ENCODE measurements around the gene PITRM1.
"Not testable (repeated sequence)": the region's sequence is repeated elsewhere in the genome, so short reads cannot be mapped to it uniquely, and the experiment has no call there.

The PITRM1 gene

DNA sequence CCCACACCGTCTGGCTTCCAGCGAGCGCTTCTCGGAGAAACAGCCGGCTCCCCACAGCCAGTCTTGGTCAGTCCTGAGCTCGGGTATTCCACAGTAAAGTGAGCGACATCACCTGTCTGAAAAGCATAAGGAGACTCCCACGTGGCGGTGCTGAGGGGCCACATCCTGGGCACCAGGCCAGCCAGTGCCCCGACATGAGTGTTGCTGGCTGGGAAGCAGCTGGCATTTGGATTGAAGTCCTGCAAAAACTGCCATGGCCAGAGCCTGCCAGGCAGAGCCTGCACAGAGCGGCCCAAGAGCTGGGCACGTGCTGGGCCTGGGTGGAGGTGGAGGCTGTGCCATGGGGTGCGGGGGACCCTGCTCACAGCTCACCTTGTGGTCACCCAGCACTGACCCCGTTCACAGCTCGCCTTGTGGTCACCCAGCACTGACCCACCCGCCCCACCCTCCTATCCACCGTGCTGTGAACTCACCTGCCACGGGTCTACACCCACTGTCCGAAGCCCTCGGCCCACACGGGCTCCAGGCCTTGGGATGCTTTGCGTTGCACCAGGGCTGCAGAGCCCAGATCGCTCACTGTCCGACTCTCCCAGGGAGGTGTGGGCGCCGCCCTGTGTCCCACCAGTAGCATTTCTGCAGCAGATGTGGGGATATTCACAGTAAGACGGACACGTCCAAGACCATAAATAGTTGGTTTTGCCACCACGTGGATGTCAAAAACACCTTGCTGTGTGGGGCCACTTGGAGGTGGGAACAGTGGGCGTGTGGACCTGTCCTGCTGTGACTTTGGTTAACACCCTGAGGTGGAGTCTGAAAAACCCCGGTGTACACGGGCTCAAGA lies 48.8 kb downstream of the PITRM1 start:
- no peak for DNase-seq (ENCODE audit: extremely low read depth in 1 of 2, low read depth in 1 of 2)

DNA sequence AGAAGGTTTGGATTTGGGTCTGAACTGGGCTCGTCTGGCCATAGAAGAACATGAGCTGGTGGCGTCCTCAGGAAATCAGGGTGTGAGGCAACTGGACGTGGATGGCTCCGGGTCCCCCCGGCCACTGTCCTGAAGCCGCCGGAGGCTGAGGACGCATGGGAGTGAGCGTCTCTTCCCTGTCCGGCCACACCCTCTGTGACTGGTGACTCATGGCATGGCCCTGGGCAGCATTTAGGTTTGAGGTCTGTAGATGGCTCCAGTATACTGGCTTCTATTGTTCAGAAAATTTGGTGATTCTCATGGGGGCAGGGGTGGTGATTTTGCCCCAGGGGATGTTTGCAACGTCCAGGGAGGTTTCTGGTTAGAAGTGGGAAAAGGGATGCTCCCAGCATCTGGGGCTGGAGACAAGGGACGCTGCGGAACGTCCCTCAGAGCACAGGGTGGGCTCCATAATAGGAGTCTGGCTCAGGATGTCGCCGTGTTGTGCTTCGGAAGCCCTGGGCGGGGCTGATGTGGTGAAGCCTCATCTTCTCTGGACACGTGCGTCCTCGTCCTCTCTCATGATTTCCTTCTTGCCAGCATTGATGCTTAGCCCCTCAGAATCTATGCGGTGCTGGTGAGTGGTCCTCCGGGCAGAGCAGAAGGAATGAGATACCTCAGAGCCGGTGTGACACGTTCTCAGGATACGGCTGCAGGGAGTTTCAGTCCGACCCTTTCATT lies 49.9 kb downstream of the PITRM1 start:
- no peak for DNase-seq (ENCODE audit: extremely low read depth in 1 of 2, low read depth in 1 of 2)

DNA sequence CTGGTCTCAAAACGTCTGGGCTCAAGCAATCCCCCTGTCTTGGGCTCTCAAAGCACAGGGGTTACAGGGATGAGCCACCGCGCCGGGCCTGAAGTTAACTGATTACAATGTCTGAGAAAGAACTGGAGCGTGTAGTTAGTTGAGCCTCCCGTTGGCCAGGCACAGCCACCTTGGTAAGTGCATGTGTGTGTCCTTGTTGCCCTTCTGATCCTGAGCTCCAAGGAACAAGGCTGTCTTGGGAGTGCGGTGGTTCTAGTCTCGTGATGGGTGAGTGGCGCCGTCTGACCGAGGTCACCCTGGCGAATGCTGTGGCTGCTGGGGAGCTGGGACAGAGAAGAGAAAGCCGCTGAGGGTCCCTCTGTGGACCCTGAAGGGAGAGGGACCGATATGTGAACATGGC lies 50.5 kb downstream of the PITRM1 start:
- DNase-seq (ENCODE audit: extremely low read depth in 1 of 2, low read depth in 1 of 2) = no peak

DNA sequence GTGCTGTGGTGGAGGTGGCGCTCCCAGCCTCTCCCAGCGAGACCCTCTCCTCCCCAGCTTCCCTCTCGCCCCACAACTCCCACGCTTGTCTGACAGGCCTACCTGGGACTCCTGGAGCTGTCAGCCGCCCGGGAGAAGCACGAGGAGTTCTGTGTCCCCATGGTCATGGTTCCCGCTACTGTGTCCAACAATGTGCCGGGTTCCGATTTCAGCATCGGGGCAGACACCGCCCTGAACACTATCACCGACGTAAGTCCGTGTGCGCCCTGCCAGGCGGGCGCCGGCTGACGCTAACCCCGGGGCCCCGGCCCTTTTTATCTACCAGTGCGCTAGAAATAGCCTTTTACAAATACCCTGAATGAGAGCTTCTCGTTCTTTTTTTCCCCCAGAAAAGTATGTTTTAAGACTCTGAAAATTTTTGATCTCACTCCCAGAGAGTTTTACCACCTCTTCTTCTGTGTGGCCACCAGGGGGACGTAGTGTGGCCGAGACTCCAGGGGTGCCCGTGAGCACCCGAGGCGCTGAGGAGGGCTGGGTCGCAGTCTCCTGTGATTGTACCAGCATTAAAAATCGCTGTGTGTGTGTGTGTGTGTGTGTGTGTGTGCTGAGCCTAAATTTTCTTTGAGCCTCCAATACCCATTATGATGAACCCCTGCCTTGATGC lies 52.7 kb downstream of the PITRM1 start:
- no peak for DNase-seq (ENCODE audit: extremely low read depth in 1 of 2, low read depth in 1 of 2)

DNA sequence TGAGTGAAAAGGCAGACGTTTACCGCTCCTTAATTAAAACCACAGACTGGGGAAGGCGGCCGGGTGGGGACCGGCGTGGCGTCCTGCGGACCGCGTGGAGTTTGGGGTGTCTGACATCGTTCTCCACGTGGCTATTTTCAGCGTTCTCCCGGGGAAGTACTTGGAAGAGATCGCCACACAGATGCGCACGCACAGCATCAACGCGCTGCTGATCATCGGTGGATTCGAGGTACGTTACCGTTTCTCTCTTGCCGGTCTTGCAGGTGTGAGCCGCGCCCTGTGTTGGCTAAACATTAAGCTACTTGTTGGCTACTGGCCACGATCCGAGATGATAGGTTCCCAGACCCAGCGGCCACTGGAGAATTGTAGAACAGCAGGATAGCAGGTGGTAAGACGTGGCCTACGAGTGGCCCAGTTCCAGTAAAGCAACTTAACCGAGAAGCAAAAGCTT lies 53.9 kb downstream of the PITRM1 start:
- no peak for DNase-seq (ENCODE audit: extremely low read depth in 1 of 2, low read depth in 1 of 2)

DNA sequence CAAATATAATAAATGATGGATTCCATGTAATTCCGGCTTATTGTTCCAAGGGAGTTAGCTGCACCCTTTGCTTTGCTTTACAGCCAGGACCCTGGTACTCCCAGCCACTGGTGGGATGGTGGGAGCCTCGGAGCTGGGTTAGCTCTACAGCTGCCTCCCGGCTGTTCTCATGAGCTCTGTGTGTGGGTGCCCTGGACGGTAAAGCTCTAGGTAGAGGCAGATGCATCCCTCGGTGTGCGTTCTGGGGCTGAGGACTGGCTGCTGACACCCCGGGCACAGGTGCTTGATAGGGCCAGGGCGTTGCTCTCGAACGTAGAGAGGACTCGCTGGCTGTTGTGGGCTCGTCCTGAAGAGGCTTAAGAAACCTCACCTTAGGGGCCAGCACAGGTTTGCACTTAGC lies 55.1 kb downstream of the PITRM1 start:
- DNase-seq (ENCODE audit: extremely low read depth in 1 of 2, low read depth in 1 of 2) = no peak

DNA sequence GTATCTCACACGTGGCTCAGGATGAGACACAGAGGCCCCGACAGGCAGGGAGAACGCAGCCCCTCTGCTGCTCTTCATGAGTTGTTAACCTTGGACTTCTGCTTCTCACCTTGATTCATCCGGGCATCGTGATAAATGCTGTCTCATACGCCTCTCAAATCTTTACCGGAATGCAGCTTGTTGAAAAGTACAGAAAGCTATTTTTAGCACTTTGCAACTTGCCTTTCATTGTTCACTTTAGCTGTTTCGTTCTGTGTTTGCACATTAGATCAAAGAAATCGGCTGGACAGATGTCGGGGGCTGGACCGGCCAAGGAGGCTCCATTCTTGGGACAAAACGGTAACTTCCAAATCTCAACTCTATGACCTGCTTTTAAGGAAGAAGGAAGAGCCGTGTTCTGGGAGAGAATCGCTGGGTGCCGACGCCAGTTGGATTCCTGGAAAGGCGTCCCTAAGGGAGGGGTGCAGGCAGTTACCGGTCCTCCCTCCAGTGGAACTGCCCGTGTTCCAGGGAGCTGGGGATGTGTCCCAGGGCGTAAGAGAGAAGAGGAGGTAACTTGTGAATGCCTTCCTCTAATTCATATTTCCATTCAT lies 56.0 kb downstream of the PITRM1 start:
- DNase-seq (ENCODE audit: extremely low read depth in 1 of 2, low read depth in 1 of 2) = no peak

DNA sequence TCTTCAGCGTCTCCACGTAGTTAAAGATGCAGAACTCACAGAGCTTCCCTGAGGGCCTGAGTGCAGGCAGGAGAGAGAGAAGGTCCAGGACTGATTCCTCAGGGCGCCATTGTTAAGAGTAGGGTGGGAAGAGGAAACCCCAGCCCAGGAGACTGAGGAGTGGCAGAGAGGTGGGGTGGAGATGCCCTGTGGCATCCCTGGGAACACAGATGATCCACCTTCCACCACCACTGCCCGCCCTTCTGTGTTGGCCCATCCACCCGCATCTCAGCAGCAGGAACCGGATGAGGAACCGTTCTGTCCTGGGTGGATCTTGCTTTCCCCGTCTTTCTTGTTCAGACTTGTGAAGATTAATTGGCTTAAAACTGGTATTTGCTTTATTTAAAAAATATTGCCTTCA lies 56.9 kb downstream of the PITRM1 start:
- no peak for DNase-seq (ENCODE audit: extremely low read depth in 1 of 2, low read depth in 1 of 2)

DNA sequence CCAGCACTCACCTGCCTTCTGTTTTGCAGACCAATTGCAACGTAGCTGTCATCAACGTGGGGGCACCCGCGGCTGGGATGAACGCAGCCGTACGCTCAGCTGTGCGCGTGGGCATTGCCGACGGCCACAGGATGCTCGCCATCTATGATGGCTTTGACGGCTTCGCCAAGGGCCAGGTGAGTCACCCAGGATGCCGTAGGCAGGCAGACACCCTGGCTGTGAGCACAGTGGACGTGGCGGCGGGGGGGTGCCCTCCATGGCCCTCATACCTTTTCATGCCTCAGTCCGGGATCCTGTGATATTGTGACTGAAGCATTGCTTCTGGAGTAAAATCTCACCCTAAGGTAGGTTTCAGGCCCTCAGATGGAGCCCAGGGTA lies 59.2 kb downstream of the PITRM1 start:
- DNase-seq (ENCODE audit: extremely low read depth in 1 of 2, low read depth in 1 of 2) = no peak

DNA sequence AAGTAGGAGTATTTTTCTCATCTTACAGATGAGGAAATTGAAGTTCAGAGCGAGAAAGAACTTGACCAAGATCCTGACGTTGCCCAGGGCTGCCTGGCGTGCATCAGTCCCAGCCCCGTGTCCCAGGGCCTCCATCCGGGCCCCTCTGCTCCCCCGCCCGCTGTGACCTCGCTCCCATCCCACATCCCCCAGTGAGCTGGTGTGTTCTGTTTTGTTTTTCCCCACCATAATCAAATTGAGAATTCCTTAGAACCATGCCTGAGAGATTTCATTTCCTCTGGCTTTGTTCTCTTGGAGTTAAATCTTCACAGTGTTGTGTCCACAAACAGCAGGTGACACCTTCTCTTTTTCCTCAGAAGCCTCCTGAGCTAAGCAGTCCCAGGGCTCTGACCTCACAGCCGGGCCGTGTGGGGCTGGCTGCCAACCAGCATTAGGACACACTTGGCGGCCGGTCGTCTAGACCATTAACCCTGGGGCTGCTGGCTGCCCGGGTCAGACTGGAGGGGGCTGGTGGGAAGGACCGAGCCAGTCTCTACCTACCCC lies 60.9 kb downstream of the PITRM1 start:
- no peak for DNase-seq (ENCODE audit: extremely low read depth in 1 of 2, low read depth in 1 of 2)

DNA sequence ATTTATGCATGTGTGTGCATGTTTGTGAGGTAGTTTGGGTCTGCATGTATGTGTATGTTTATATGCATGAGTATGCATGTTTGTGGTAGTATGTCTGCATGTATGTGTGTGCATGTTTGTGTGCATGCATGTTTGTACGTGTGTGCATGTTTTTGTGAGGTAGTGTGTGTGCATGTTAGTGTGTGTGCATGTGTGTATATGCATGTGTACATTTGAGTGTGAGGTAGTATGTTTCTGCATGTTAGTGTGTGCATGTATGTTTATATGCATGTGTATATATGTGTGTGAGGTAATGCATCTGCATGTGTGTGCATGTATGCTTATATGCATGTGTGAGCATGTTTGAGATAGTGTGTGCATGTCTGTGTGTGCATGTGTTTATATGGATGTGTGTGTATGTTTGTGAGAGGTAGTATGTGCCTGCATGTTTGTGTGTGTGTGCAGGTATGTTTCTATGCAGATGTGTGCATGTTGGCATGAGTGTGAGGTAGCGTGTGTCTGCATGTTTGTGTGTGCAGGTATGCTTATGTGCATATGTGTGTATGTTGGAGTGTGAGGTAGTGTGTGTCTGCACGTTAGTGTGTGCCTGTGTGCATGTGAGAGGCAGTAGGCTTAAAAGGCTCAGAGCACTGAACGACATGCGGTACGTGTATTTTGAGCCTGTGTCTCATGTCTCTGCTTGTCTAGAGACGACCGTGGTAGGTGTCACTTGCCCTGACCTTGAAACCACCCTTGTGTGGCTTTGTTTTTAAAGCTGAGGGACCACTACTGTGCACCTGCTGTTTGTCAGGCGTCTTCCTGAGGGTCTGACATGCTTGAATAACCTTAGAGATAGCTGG lies 61.6 kb downstream of the PITRM1 start:
- no peak for DNase-seq (ENCODE audit: extremely low read depth in 1 of 2, low read depth in 1 of 2)

DNA sequence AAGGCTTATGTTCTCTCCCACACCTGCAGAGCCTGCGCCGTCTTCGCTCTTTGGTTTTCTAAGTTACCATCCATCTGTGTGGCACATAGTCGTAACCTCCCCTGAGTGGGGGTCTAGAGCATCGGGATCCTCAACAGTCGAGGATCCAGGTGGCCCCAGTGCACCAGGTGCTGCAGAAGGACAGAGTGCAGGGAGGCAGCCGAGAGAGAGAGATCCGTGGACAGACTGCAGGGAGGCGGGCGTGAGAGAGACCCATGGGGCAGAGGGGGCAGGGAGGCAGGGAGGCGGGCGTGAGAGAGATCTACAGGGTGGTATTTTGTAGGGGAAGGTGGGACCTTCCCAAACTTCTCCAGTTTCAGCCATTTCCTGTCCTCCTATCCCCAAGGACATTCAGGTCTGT lies 62.9 kb downstream of the PITRM1 start:
- no peak for DNase-seq (ENCODE audit: extremely low read depth in 1 of 2, low read depth in 1 of 2)

DNA sequence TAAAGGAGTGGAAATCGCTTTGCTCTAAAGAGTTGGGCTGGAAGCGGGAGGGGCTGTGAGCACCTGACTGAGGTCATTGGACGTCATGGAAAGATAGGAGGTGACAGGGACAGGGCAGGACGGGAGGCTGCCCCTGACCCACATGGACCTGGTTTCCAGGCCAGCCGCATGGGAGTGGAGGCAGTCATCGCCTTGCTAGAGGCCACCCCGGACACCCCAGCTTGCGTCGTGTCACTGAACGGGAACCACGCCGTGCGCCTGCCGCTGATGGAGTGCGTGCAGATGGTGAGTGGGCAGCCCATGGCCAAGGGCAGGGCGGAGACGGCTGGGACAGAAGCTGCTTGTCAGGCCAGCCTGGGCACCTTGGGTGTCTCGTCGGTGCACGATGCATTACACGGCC lies 63.4 kb downstream of the PITRM1 start:
- DNase-seq (ENCODE audit: extremely low read depth in 1 of 2, low read depth in 1 of 2) = no peak

DNA sequence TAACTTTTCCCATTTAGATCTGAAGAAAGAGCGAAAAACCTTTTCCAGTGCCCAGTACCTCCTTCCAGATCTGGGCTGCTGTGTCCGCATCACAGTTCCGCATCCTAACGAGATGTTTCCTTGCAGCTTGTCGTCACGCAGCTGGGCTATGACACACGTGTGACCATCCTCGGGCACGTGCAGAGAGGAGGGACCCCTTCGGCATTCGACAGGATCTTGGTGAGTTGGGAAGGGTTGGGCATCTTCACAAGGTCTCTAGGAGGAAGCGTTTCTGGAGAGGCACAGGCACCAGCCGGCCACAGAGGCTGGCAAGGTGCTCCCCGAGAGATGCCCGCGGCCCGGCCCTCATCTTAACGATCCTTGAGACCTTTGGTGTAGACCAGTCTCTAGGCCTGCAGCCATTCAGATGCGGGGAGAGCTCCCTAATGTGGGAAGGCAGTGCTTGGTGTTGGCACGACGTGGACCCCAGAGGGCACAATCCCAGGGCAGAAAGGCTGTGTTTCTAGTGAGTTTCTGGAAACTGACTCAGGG lies 63.9 kb downstream of the PITRM1 start:
- DNase-seq (ENCODE audit: extremely low read depth in 1 of 2, low read depth in 1 of 2) = no peak

DNA sequence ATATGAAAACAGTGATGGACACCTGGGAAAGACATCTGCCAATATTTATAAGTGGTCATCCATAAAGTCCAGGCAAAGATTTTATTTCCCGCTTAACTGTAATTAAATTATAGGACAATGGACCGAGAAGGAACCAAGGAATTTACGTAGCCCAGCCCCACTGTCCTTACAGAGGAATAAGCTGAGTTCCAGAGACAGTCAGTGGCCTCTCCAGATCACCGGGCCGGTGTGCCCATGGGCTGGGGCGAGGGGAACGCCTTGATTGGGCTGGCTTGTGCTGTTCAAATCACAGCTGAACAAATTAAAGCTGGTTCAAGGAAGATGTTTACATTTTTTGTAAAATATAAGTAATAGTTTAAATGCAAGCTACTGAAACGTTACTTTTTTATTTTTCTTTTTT lies 64.5 kb downstream of the PITRM1 start:
- no peak for DNase-seq (ENCODE audit: extremely low read depth in 1 of 2, low read depth in 1 of 2)

DNA sequence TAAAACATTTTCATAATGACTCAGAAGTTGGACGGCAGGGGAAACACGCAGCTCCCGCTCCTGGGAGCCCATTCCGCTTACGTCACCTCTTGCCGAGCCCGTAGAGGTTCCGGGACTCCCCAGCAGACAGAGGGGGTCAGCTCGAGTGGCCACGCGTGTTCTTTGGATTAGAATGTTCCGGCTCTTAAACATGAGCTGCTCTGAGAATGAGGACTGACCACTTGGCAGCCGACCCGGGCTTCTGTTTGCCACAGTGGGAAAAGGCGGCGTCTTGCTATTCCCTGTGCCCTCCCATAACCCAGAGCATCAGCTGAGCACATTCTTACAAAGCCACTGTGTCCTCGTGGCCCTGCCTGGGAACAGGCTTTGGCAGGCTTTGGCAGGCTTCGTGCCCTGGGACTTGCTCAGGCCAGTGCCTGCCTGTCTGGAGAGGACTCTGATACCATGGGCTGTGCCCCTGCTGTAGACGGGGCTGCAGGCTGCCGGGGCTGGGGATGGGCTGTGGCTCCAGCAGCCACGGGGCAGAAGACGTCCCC lies 65.1 kb downstream of the PITRM1 start:
- DNase-seq (ENCODE audit: extremely low read depth in 1 of 2, low read depth in 1 of 2) = no peak

DNA sequence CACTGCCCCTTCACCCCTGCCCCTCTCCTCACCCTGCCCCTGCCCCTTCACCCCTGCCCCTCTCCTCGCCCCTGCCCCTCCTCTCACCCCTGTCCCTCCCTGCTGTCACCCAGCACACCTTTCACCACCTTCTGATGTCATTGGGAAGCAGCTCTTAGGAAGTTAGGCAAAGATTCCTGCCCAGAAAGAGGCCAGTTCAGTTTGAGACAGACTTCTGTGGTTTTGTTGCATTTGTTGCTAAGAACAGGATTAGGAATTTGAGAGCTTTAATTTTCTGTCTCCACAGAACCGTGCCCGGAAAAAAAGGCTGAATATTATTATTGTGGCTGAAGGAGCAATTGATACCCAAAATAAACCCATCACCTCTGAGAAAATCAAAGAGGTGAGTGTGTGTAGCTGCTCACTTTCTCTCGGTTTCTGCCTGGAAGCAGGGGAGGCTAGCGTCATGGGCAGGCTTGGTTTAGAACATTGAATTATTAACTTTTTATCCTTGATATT lies 65.6 kb downstream of the PITRM1 start:
- no peak for DNase-seq (ENCODE audit: extremely low read depth in 1 of 2, low read depth in 1 of 2)

DNA sequence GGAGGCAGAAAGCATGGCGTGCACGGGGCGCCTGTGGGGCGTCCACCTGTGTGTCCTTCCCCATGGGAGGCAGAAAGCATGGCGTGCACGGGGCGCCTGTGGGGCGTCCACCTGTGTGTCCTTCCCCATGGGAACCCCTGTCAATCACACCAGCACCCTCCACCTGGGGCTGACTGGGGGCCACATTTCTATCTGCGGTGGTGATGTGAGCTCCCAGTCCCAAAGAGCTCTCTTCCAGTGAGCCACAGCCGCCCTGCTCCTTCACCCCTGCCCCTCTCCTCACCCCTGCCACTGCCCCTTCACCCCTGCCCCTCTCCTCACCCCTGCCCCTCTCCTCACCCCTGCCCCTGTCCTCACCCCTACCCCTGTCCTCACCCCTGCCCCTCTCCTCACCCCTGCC lies 66.3 kb downstream of the PITRM1 start:
- not testable (repeated sequence) for DNase-seq (ENCODE audit: extremely low read depth in 1 of 2, low read depth in 1 of 2)

DNA sequence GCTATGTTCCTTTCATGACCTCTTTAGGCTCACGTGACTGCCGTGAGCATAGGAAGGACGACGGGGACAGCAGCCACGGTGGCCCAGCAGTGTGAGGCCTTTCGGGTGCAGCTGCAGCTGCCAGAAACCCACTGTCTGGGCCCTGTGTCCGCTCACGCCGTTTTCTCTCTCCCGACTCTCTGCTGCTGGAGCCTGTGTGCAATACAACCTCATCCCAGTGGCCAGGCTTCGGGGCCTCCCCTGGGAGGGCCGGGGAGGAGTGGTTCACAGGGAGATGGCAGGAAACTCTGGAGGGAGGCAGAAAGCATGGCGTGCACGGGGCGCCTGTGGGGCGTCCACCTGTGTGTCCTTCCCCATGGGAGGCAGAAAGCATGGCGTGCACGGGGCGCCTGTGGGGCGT lies 66.7 kb downstream of the PITRM1 start:
- DNase-seq (ENCODE audit: extremely low read depth in 1 of 2, low read depth in 1 of 2) = no peak

DNA sequence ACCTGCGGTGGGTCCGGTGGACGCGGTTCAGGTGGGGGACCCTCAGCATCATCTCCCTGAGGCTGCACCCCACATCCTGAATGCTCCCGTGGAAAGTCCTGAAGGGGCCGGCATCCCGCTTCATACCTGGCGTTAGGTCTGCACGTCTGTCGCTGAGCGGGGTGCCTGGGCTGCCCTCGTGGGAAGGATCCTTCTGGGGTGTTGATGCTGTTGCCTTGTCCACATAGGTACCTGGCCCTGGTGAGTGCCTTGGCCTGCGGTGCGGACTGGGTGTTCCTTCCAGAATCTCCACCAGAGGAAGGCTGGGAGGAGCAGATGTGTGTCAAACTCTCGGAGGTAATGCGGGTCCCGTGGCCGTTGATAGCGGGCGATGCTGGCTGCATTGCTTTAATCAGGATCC lies 67.4 kb downstream of the PITRM1 start:
- DNase-seq (ENCODE audit: extremely low read depth in 1 of 2, low read depth in 1 of 2) = no peak

All from activated CD8-positive, alpha-beta memory T cell treated with anti-CD3 and anti-CD28 coated beads for 1 hour (primary cell).